Astrocyte (in vitro differentiated cells and primary cell): ENCODE data around the gene LSMEM2. TPM values are rescaled to one million over a fixed set of nuclear protein-coding genes. Genes with fewer than 3 reads are reported as not detected.

Experiments
- DNase-seq: peaks from one replicate; pipeline ENCODE4 v3.0.0-alpha.2; 2010; ENCODE audit warnings: low read depth
- FAIRE-seq: peaks from 2 replicates; lab custom pipeline; 2011; peaks lifted over from hg19 to GRCh38; lab: Jason Lieb, UNC
- H2AFZ ChIP-seq: 2 replicates; pipeline ENCODE4 v1.6.0; 2012; ENCODE audit warnings: low read depth, low read length, inconsistent platforms
- H3K27ac ChIP-seq: 2 replicates; pipeline ENCODE4 v1.5.1; 2011; ENCODE audit warnings: low read depth, low read length, inconsistent platforms
- H3K27me3 ChIP-seq: 2 replicates; pipeline ENCODE4 v1.6.0; 2011; ENCODE audit warnings: low read length, inconsistent platforms; ENCODE audit not compliant: insufficient read depth
- H3K36me3 ChIP-seq: 2 replicates; pipeline ENCODE4 v1.5.1; 2011; ENCODE audit warnings: low read length, inconsistent platforms; ENCODE audit not compliant: insufficient read depth
- H3K4me1 ChIP-seq: 2 replicates; pipeline ENCODE4 v1.5.1; 2011; ENCODE audit warnings: low read length, inconsistent platforms; ENCODE audit not compliant: insufficient read depth
- H3K4me2 ChIP-seq: 2 replicates; pipeline ENCODE4 v1.6.0; 2012; ENCODE audit warnings: low read length, inconsistent platforms
- H3K4me3 ChIP-seq: 2 replicates; pipeline ENCODE4 v1.5.1; 2011; ENCODE audit warnings: low read depth, mild to moderate bottlenecking, low read length, inconsistent platforms; ENCODE audit not compliant: insufficient read depth
- H3K79me2 ChIP-seq: 2 replicates; pipeline ENCODE4 v1.6.0; 2012; ENCODE audit warnings: mild to moderate bottlenecking, low read length, inconsistent platforms; ENCODE audit not compliant: insufficient read depth
- H3K9ac ChIP-seq: 2 replicates; pipeline ENCODE4 v1.6.0; 2012; ENCODE audit warnings: mild to moderate bottlenecking, low read length, inconsistent platforms
- H3K9me3 ChIP-seq: 2 replicates; pipeline ENCODE4 v1.5.1; 2012; ENCODE audit warnings: low read depth, mild to moderate bottlenecking, low read length, inconsistent platforms; ENCODE audit not compliant: insufficient read depth
- H4K20me1 ChIP-seq: 2 replicates; pipeline ENCODE4 v1.6.0; 2012; ENCODE audit warnings: low read length, inconsistent platforms; ENCODE audit not compliant: insufficient read depth
- H3K27ac Mint-ChIP-seq: one replicate; pipeline ENCODE4 v1.8.0; 2021; ENCODE audit warnings: mild to moderate bottlenecking, mixed read lengths; ENCODE audit not compliant: unreplicated experiment
- H3K27me3 Mint-ChIP-seq: one replicate; pipeline ENCODE4 v1.8.0; 2021; ENCODE audit warnings: low read depth, mixed read lengths; ENCODE audit not compliant: unreplicated experiment
- H3K36me3 Mint-ChIP-seq: one replicate; pipeline ENCODE4 v1.8.0; 2021; ENCODE audit warnings: low read depth, mixed read lengths; ENCODE audit not compliant: unreplicated experiment
- H3K4me1 Mint-ChIP-seq: one replicate; pipeline ENCODE4 v1.8.0; 2021; ENCODE audit warnings: low read depth, mixed read lengths; ENCODE audit not compliant: unreplicated experiment
- H3K4me3 Mint-ChIP-seq: one replicate; pipeline ENCODE4 v1.8.0; 2021; ENCODE audit warnings: mild to moderate bottlenecking, moderate library complexity, mixed read lengths; ENCODE audit not compliant: unreplicated experiment
- H3K9me3 Mint-ChIP-seq: one replicate; pipeline ENCODE4 v1.8.0; 2021; ENCODE audit warnings: mild to moderate bottlenecking, mixed read lengths; ENCODE audit not compliant: unreplicated experiment
- EZH2 ChIP-seq: IDR thresholded peaks from 2 replicates; pipeline ENCODE4 v1.6.1; 2012; ENCODE audit warnings: mild to moderate bottlenecking, low read length, inconsistent platforms; ENCODE audit not compliant: insufficient read depth
- total RNA-seq: library from RNA; stranded (reverse); gene quantifications from 2 replicates; pipeline ENCODE4 v1.2.1, GENCODE V29; 2021
- TF ChIP-seq, protein P1 (sequence below): IDR thresholded peaks from 2 replicates; pipeline ENCODE4 v1.5.1; 2011; ENCODE audit warnings: low read depth, mild to moderate bottlenecking, inconsistent platforms, low read length, moderate library complexity; ENCODE audit not compliant: insufficient read depth

Gene LSMEM2
- total RNA-seq, 1 donor from 2014 or later = 0.30 TPM

DNA sequence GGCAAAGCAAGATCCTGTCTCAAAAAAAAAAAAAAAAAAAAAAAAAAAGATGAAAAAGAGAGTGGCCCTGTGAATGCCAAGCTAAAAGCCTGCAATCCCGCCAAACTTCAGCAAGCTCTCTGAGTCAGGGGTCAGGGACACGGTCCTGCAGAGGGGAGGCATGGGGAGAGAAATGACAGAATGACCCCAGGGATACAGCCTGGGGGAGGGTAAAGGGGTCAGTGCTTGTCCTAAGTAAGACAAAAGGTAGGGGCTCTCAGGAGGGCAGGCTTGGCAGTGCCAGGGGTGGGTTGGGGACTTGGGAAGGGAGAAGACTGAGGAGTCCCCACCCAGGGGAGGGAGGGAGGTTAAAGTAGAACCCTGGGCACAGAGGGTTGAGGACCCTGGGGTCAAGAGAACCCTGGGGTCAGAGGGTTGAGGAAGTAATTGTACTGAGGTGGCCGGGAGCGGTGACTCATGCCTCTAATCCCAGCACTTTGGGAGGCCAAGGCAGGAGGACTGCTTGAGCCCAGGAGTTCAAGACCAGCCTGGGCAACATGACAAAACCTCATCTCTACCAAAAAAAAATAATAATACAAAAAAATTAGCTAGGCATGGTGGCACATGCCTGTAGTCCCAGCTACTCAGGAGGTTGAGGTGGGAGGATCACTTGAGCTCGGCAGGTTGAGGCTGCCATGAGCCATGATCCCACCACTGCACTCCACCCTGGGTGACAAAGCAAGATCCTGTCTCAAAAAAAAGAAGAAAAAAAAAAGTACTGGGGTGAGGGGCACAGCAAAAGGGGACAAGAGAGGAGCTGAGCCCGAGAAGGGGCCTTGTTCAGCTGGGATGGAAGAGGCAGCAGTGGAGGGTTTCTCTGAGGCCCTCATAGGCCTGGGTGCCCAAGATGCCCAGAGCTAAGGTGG is 15.2 kb upstream of the LSMEM2 start:
- Histone ChIP-seq H3K79me2 (no peaks in the 10 kb centered on the region), H2AFZ (no peak overlapping the region), H3K36me3 (peaks cover 3% of the 10 kb centered on the region), H3K4me3 (no peak overlapping the region), H4K20me1 (no peaks in the 10 kb centered on the region), H3K27ac (peak overlapping the region; percentile 59), H3K9me3 (no peaks in the 10 kb centered on the region), H3K4me1 (peaks cover 40% of the 10 kb centered on the region), H3K9ac (peak overlapping the region; percentile 34), H3K27me3 (no peaks in the 10 kb centered on the region), H3K4me2 (peak overlapping the region; percentile 67)
- Mint-ChIP-seq H3K36me3 (no peaks in the 10 kb centered on the region), H3K27me3 (peaks cover 2% of the 10 kb centered on the region), H3K4me1 (peaks cover 23% of the 10 kb centered on the region), H3K27ac (peak overlapping the region; percentile 20), H3K9me3 (no peaks in the 10 kb centered on the region), H3K4me3 (no peak overlapping the region)
- TF ChIP-seq, protein P1, sequence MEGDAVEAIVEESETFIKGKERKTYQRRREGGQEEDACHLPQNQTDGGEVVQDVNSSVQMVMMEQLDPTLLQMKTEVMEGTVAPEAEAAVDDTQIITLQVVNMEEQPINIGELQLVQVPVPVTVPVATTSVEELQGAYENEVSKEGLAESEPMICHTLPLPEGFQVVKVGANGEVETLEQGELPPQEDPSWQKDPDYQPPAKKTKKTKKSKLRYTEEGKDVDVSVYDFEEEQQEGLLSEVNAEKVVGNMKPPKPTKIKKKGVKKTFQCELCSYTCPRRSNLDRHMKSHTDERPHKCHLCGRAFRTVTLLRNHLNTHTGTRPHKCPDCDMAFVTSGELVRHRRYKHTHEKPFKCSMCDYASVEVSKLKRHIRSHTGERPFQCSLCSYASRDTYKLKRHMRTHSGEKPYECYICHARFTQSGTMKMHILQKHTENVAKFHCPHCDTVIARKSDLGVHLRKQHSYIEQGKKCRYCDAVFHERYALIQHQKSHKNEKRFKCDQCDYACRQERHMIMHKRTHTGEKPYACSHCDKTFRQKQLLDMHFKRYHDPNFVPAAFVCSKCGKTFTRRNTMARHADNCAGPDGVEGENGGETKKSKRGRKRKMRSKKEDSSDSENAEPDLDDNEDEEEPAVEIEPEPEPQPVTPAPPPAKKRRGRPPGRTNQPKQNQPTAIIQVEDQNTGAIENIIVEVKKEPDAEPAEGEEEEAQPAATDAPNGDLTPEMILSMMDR = no peak
- no peak for TF ChIP-seq EZH2
- DNase-seq (no peak), FAIRE-seq (no peak)

DNA sequence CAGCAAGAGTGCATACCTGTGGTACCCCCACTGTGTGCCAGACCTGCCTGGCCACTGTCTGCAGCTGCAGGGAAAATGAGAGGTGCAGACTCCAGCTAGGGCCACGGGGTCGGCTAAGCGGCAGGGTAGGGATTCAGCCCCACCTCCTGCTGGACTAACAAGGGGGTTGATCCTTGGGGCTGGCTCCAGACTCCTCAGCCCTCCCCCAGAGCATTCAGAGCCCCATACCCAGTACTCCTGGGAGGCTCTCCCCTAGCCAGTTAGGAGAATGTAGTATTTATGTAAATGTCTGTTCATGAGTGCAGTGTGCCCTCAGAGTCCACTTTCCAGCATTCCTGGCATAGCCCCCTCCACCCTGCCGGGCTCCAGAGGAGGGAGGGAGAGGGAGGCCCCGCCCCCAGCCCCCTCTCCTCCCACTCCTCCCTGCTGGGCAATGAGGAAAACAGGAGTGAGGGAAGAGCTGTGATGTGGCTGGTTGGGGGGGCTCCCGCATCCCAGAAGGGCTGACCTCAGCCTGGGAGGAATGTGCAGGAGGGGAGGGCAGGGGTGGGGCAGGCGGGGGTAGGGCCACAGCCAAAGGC is 14.4 kb upstream of the LSMEM2 start:
- Histone ChIP-seq H3K79me2 (no peaks in the 10 kb centered on the region), H3K27me3 (no peaks in the 10 kb centered on the region), H3K4me2 (peak overlapping the region; percentile 67), H3K27ac (peak overlapping the region; percentile 67), H3K9ac (peak overlapping the region; percentile 58), H2AFZ (no peak overlapping the region), H4K20me1 (no peaks in the 10 kb centered on the region), H3K36me3 (no peaks in the 10 kb centered on the region), H3K9me3 (no peaks in the 10 kb centered on the region), H3K4me3 (no peak overlapping the region), H3K4me1 (peaks cover 47% of the 10 kb centered on the region)
- H3K36me3 Mint-ChIP-seq = no peaks in the 10 kb centered on the region
- peak overlapping the region; percentile 81 for H3K27ac Mint-ChIP-seq
- TF ChIP-seq, protein P1 = no peak
- TF ChIP-seq EZH2 = no peak
- DNase-seq = peak; percentile 94
- FAIRE-seq = no peak
- H3K4me3 Mint-ChIP-seq = no peak overlapping the region
- H3K4me1 Mint-ChIP-seq = peaks cover 22% of the 10 kb centered on the region
- H3K27me3 Mint-ChIP-seq = peaks cover 3% of the 10 kb centered on the region
- no peaks in the 10 kb centered on the region for H3K9me3 Mint-ChIP-seq
